B cell (primary cell): ENCODE measurements around the gene TXNDC5.

ENCODE experiments used
- EZH2 ChIP-seq: IDR thresholded peaks from 2 replicates; pipeline ENCODE4 v1.6.1; 2012; ENCODE audit warnings: borderline replicate concordance, low read depth, mild to moderate bottlenecking, moderate library complexity, low read length; ENCODE audit not compliant: insufficient read depth, poor library complexity, severe bottlenecking
- TF ChIP-seq, protein P1 (sequence below): fragments of 200-600 bp; IDR thresholded peaks from one replicate; pipeline ENCODE4 v1.8.0; 2022; ENCODE audit warnings: antibody characterized with exemption, mild to moderate bottlenecking

- TF ChIP-seq, protein P1, sequence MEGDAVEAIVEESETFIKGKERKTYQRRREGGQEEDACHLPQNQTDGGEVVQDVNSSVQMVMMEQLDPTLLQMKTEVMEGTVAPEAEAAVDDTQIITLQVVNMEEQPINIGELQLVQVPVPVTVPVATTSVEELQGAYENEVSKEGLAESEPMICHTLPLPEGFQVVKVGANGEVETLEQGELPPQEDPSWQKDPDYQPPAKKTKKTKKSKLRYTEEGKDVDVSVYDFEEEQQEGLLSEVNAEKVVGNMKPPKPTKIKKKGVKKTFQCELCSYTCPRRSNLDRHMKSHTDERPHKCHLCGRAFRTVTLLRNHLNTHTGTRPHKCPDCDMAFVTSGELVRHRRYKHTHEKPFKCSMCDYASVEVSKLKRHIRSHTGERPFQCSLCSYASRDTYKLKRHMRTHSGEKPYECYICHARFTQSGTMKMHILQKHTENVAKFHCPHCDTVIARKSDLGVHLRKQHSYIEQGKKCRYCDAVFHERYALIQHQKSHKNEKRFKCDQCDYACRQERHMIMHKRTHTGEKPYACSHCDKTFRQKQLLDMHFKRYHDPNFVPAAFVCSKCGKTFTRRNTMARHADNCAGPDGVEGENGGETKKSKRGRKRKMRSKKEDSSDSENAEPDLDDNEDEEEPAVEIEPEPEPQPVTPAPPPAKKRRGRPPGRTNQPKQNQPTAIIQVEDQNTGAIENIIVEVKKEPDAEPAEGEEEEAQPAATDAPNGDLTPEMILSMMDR, result no peak
- TF ChIP-seq EZH2, result no peak
Observed at GRCh38 chr6:7911345-7911725, 747 bp upstream of the TXNDC5 start.
